ENCODE results near the gene MAP2K5.
A peak's percentile ranks its signal among the peaks of the same experiment; 100 is the strongest.

The MAP2K5 gene

DNA sequence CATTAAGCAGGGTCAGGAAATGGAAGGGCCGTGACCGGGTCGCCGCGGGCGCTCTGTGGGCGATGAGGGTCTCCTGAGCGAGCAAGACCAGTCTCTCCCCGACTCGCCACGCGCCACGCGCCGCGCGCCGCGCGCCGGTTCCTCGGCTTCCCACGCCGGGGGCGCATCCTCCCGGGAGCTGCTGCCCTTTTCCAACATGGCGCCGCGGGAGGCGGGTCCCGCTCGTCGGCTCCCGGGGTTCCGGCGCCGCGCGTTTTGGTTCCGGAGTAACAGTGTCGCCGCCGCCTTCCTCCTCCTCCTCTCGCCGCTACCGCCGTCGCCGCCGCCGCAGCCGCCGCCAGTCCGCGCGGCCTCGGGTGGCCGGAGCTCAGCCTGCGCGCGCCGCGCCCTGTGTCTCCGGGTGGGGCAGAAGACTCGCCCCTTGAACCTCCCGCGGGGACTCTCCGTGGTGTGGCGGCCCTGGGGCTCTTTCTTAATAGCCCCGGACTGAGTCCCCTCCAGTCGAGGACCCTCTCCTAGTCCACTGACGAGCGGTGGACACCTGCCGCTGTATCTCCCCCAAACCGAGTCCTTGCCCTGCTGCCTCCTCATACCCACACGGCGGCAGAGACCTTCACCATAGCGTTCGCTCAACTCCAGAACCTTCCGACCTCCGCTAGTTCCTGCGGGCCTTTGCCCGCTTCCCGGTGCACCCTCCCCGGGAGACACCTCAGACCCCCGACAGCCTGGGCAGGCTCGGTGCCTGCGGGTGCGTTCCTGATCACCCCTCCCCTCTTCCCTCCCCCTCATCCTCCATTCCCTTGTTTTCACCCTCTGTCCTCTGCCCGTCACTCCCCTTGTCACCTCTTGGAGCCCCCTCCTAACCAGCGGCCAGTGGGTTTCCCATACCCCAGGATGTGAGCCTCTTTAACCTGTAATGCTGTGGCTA, at the start of gene MAP2K5:
Gene MAP2K5, plus strand, starts transcription at position 284 of the 928 bp plus-strand sequence. Its CDS starts 633 bp downstream, at position 917.
- no peaks in the 10 kb centered on the region for H3K27me3 ChIP-seq (replicated peaks; ENCODE audit: control insufficient read depth, insufficient read depth, low read length)
- TF ChIP-seq CTCF (IDR thresholded peaks at IDR 0.05; ENCODE audit: insufficient read depth, low read length, poor library complexity, severe bottlenecking): no peak
- H3K4me3 ChIP-seq (replicated peaks; ENCODE audit: low read depth, low read length): peak within 1 kb of the TSS; percentile 96
- DNase-seq (ENCODE audit: extremely low read depth, insufficient read length): peak; percentile 87
- peaks cover 3% of the 10 kb centered on the region for H3K36me3 ChIP-seq (ENCODE audit: control insufficient read depth, insufficient read depth, low read length)

DNA sequence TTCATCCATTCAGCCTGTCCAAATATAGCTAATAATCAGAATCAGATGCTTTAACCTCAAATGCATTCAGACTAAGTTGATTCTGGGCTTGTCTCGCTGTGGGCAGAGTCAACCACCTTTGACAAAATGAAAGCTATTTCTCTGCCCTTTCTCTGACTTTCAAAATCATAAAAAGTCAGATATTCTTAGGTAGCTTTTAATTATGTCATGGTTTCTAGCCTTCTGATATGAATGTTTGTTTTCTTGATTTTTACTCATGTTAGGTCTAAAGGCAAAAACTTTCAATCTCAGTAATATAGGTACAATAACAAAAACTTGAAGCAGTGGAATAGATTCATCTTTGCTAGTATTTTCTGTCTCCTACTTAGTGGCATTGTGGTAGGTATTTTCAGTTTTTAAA, 46.9 kb upstream of the MAP2K5 start:
- no peaks in the 10 kb centered on the region for H3K36me3 ChIP-seq (ENCODE audit: control insufficient read depth, insufficient read depth, low read length)
- H3K27me3 ChIP-seq (replicated peaks; ENCODE audit: control insufficient read depth, insufficient read depth, low read length): no peaks in the 10 kb centered on the region
- no peak overlapping the region for H3K4me3 ChIP-seq (replicated peaks; ENCODE audit: low read depth, low read length)
- no peak for DNase-seq (ENCODE audit: extremely low read depth, insufficient read length)
- TF ChIP-seq CTCF (IDR thresholded peaks at IDR 0.05; ENCODE audit: insufficient read depth, low read length, poor library complexity, severe bottlenecking): no peak

- no peak for DNase-seq (ENCODE audit: extremely low read depth, insufficient read length)
- no peak overlapping the region for H3K4me3 ChIP-seq (replicated peaks; ENCODE audit: low read depth, low read length)
- no peaks in the 10 kb centered on the region for H3K36me3 ChIP-seq (ENCODE audit: control insufficient read depth, insufficient read depth, low read length)
- no peaks in the 10 kb centered on the region for H3K27me3 ChIP-seq (replicated peaks; ENCODE audit: control insufficient read depth, insufficient read depth, low read length)
- TF ChIP-seq CTCF (IDR thresholded peaks at IDR 0.05; ENCODE audit: insufficient read depth, low read length, poor library complexity, severe bottlenecking): peak; percentile 31
Observed at GRCh38 chr15:67501177-67501835, 41.2 kb upstream of the MAP2K5 start.

- Histone ChIP-seq H3K27me3 (replicated peaks; ENCODE audit: control insufficient read depth, insufficient read depth, low read length) (no peaks in the 10 kb centered on the region), H3K4me3 (replicated peaks; ENCODE audit: low read depth, low read length) (no peak overlapping the region), H3K36me3 (ENCODE audit: control insufficient read depth, insufficient read depth, low read length) (no peaks in the 10 kb centered on the region)
- DNase-seq (ENCODE audit: extremely low read depth, insufficient read length): no peak
- no peak for TF ChIP-seq CTCF (IDR thresholded peaks at IDR 0.05; ENCODE audit: insufficient read depth, low read length, poor library complexity, severe bottlenecking)
Observed at GRCh38 chr15:67501836-67502461, 40.6 kb upstream of the MAP2K5 start.

DNA sequence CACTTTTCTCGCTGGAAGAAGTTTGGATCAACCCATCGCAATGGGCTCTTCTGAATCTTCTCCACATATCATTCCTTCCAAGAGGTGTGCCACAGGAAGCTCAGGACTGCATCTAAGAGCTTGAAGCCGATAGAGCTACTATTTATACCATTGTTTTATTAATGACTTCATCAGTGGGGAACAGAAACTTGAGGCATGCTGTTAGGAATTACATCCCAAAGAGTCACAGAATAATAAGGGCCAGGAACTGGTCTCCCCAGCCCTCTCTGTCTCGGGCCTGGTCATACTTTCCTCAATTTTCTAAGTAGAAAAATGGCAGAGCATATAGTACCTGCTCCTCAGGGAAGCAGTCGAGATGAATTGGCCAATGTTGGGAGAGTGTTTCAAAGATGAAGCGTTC, 38.4 kb upstream of the MAP2K5 start:
- no peak for DNase-seq (ENCODE audit: extremely low read depth, insufficient read length)
- no peak for TF ChIP-seq CTCF (IDR thresholded peaks at IDR 0.05; ENCODE audit: insufficient read depth, low read length, poor library complexity, severe bottlenecking)

More for the DNA sequence above, 38.4 kb upstream of the MAP2K5 start:
- Histone ChIP-seq H3K27me3 (replicated peaks; ENCODE audit: control insufficient read depth, insufficient read depth, low read length) (no peaks in the 10 kb centered on the region), H3K36me3 (ENCODE audit: control insufficient read depth, insufficient read depth, low read length) (no peaks in the 10 kb centered on the region), H3K4me3 (replicated peaks; ENCODE audit: low read depth, low read length) (no peak overlapping the region)
